Measurements from ENCODE around the gene ACTA1.

Gene ACTA1

GRCh38 chr1:229440851-229441537 is 7.1 kb upstream of the ACTA1 start:
- H3K4me3 ChIP-seq (ENCODE audit: low read depth, low read length), result no peak overlapping the region
- TF ChIP-seq CTCF (conservative IDR thresholded peaks at IDR 0.05; ENCODE audit: low read depth, low read length), result no peak
- peak; percentile 75 for DNase-seq (ENCODE audit: low read depth)

DNA sequence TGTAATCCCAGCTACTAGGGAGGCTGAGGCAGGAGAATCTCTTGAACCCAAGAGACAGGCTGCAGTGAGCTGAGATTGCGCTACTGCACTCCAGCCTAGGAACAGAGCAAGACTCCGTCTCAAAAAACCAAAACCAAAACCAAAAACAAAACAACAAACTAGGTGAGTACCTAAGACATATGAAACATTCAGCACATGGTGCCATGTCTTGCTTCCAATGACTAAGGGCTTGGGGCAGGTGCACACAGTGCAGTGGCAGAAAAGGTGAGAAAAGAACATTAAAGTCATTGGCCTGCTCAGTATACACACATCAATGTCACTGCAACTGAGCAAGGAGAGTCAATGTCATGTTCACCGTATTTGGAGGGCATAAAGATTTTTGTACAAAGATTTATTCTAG is 4.1 kb upstream of the ACTA1 start:
- TF ChIP-seq CTCF (conservative IDR thresholded peaks at IDR 0.05; ENCODE audit: low read depth, low read length), result no peak
- DNase-seq (ENCODE audit: low read depth), result no peak
- no peak overlapping the region for H3K4me3 ChIP-seq (ENCODE audit: low read depth, low read length)

DNA sequence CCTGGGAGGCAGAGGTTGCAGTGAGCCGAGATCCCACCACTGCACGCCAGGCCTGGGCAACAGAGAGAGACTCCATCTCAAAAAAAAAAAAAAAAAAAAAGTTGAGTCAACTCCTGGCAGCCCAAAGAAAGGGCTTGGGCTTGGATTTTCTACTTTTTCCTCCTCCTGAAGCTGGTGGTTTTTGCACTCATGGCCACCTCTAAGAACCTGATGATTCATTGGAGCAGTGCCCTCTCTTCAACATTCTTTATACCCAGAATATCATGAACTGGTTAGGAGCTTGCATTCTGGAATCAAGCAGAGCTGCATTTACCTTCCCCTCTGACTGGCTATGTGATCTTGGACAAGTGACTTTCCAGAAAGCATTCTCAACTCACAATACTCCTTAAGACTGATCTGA is 3.5 kb upstream of the ACTA1 start:
- no peak overlapping the region for H3K4me3 ChIP-seq (ENCODE audit: low read depth, low read length)
- no peak for TF ChIP-seq CTCF (conservative IDR thresholded peaks at IDR 0.05; ENCODE audit: low read depth, low read length)
- no peak for DNase-seq (ENCODE audit: low read depth)

GRCh38 chr1:229436201-229436600 is 2.3 kb upstream of the ACTA1 start:
- H3K4me3 ChIP-seq (ENCODE audit: low read depth, low read length), result no peak overlapping the region
- no peak for TF ChIP-seq CTCF (conservative IDR thresholded peaks at IDR 0.05; ENCODE audit: low read depth, low read length)
- no peak for DNase-seq (ENCODE audit: low read depth)

DNA sequence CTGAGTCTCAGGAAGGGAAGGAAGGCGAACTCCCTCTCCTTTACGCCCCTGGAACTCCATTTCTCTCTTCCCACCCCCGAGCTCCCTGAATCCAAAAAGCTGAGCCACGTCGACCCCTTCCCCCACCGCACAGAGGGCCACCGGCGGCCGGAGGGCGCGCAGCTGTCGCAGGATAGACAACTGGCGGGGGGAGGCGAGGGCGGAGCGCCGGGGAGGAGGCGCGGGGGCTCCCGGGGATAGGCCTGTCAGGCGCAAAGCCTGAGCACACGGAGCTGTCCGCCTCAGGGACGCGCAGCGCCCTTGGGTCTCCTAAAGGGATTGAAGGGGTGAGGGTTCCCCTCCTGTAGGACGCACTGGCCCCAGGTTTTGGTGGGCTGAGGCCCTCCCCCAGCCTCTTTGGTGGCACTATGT is 752 bp upstream of the ACTA1 start:
- DNase-seq (ENCODE audit: low read depth), result no peak
- no peak overlapping the region for H3K4me3 ChIP-seq (ENCODE audit: low read depth, low read length)
- TF ChIP-seq CTCF (conservative IDR thresholded peaks at IDR 0.05; ENCODE audit: low read depth, low read length), result no peak

DNA sequence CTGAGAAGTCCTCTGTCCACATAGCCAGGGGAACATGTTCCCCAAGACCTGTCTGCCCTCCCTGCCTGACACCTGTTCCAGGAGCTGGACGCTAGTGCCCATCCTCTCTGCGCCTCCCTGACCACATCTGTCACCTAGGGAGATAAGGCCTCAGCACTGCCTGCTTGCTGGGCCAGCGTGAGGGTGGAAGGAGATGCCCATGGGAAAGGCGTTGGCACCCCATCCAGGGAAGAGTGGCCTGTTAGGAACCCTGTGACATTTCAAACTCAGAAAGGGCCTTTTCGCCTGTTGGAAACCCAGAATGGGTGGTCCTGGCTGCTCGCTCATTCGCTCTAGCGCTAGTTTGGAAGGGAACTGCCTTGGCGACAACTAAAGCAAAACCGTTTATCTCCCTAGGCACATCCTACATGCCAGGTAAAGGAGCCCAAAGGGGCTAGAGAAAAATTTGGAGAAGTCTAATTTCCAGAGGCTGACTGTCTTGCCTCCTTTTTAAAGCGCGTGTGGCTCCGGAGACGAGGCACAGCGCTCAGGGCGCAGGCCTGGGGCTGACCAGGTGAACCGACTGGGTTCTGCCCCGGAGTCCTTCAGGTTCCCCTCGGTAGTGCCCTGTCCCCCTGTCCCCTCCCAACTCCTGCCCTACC is 410 bp downstream of the ACTA1 start:
- no peak for DNase-seq (ENCODE audit: low read depth)
- H3K4me3 ChIP-seq (ENCODE audit: low read depth, low read length), result no peak overlapping the region
- no peak for TF ChIP-seq CTCF (conservative IDR thresholded peaks at IDR 0.05; ENCODE audit: low read depth, low read length)

DNA sequence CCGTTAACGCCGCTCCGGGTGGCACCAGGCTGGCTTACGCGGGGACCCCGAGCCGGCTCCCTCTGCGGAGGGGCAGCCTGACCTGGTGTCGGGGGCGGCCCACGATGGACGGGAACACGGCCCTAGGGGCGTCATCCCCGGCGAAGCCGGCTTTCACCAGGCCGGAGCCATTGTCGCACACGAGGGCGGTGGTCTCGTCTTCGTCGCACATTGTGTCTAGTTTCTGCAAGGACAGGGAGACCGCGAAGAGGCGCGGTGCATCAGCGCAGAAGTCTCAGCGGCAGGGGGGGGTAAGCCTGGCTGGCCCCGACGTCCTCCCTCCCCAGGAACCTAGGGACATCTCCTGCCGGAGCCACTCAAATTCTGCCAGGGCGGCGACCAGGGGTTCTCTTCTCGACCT is 989 bp downstream of the ACTA1 start:
- no peak for DNase-seq (ENCODE audit: low read depth)
- TF ChIP-seq CTCF (conservative IDR thresholded peaks at IDR 0.05; ENCODE audit: low read depth, low read length), result no peak
- no peak overlapping the region for H3K4me3 ChIP-seq (ENCODE audit: low read depth, low read length)

Measured in choroid plexus epithelial cell (primary cell).